ENCODE measurements around the gene MLC1. TPM values are rescaled to one million over a fixed set of nuclear protein-coding genes. Genes with fewer than 3 reads are reported as not detected.

The MLC1 gene
- total RNA-seq, 1 donor from 2014 or later, result 2.3 TPM

GRCh38 chr22:50047346-50047745 lies 37.9 kb downstream of the MLC1 start:
- H3K27ac ChIP-seq, result no peak overlapping the region
- no peaks in the 10 kb centered on the region for H3K4me1 ChIP-seq
- no peak for ATAC-seq
- peak; percentile 56 for DNase-seq
- H3K4me3 ChIP-seq, result no peak overlapping the region
- no peak for TF ChIP-seq CTCF (IDR thresholded peaks at IDR 0.05)
- no peaks in the 10 kb centered on the region for H3K36me3 ChIP-seq
- H3K27me3 ChIP-seq, result peaks cover 16% of the 10 kb centered on the region
- no peaks in the 10 kb centered on the region for H3K9me3 ChIP-seq
- intact Hi-C loops (cut with DNase I), result no loop called here

GRCh38 chr22:50046481-50047245 lies 38.6 kb downstream of the MLC1 start:
- DNase-seq (no peak), ATAC-seq (peak; percentile 8)
- intact Hi-C loops (cut with DNase I), result no loop called here
- Histone ChIP-seq H3K36me3 (no peaks in the 10 kb centered on the region), H3K4me3 (no peak overlapping the region), H3K9me3 (no peaks in the 10 kb centered on the region), H3K27ac (no peak overlapping the region), H3K27me3 (peaks cover 16% of the 10 kb centered on the region), H3K4me1 (no peaks in the 10 kb centered on the region)
- no peak for TF ChIP-seq CTCF (IDR thresholded peaks at IDR 0.05)

- intact Hi-C loops (cut with DNase I), result no loop called here
- Histone ChIP-seq H3K9me3 (no peaks in the 10 kb centered on the region), H3K4me1 (no peaks in the 10 kb centered on the region), H3K27ac (no peak overlapping the region), H3K36me3 (no peaks in the 10 kb centered on the region), H3K27me3 (peaks cover 16% of the 10 kb centered on the region), H3K4me3 (no peak overlapping the region)
- ATAC-seq (no peak), DNase-seq (no peak)
- no peak for TF ChIP-seq CTCF (IDR thresholded peaks at IDR 0.05)
Measured at GRCh38 chr22:50046019-50046415, 39.2 kb downstream of the MLC1 start.

GRCh38 chr22:50045211-50046018 lies 39.8 kb downstream of the MLC1 start:
- no peaks in the 10 kb centered on the region for H3K4me1 ChIP-seq
- H3K36me3 ChIP-seq, result no peaks in the 10 kb centered on the region
- ATAC-seq, result peak; percentile 7
- no peaks in the 10 kb centered on the region for H3K9me3 ChIP-seq
- DNase-seq, result peak; percentile 63
- intact Hi-C loops (cut with DNase I), result no loop called here
- TF ChIP-seq CTCF (IDR thresholded peaks at IDR 0.05), result no peak
- H3K4me3 ChIP-seq, result no peak overlapping the region
- H3K27ac ChIP-seq, result no peak overlapping the region
- H3K27me3 ChIP-seq, result peaks cover 16% of the 10 kb centered on the region

GRCh38 chr22:50044485-50045118 lies 40.6 kb downstream of the MLC1 start:
- H3K27me3 ChIP-seq, result peaks cover 16% of the 10 kb centered on the region
- no peaks in the 10 kb centered on the region for H3K4me1 ChIP-seq
- H3K36me3 ChIP-seq, result no peaks in the 10 kb centered on the region
- ATAC-seq (no peak), DNase-seq (peak; percentile 59)
- intact Hi-C loops (cut with DNase I), result no loop called here
- no peaks in the 10 kb centered on the region for H3K9me3 ChIP-seq
- H3K27ac ChIP-seq, result no peak overlapping the region
- H3K4me3 ChIP-seq, result no peak overlapping the region
- TF ChIP-seq CTCF (IDR thresholded peaks at IDR 0.05), result no peak
